KBM-7 (cell line): ENCODE measurements around the gene GNS.
"Not testable (repeated sequence)": the region's sequence is repeated elsewhere in the genome, so short reads cannot be mapped to it uniquely, and the experiment has no call there.

Experiments used
- DNase-seq: peaks from one replicate; pipeline ENCODE4 v3.0.0-alpha.2; 2015
- in situ Hi-C: fragments of 300-500 bp; cut with MboI; formaldehyde crosslinking; loops from 2 replicates; pipeline ENCODE4 v1.14.3; 2020; ENCODE audit warnings: low sequenced_read_pairs, low pct_unique_long_range_greater_than_20kb, mixed read lengths

The GNS gene

GRCh38 chr12:64759035-64759894 lies at the start of gene GNS:
GNS (minus strand) TSS chr12:64759406; CDS start chr12:64759276, 130 bp downstream.
- in situ Hi-C loops = no loop called here
- DNase-seq = peak; percentile 97

DNA sequence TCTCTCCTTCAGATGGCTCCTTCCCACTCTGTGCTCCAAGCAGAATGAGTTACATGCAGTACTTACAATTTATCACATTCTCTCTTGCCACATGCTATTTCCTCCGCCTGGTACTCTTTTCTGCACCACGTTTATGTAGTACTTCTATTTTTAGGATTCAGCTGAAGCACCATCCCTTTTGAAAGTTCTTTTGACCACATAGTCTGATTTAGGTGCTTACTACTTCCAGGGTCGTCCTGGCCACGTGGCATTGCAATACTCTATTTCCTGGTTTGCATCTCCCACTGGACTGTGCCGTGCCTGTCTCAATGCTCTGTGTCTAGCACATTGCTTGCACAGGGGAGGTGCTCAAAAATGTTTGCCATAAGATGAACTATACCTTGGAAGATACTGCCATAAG lies 48.9 kb upstream of the GNS start:
- in situ Hi-C loops = no loop called here
- peak; percentile 17 for DNase-seq

GRCh38 chr12:64806593-64807460 lies 47.6 kb upstream of the GNS start:
- in situ Hi-C loops = no loop called here
- no peak for DNase-seq

DNA sequence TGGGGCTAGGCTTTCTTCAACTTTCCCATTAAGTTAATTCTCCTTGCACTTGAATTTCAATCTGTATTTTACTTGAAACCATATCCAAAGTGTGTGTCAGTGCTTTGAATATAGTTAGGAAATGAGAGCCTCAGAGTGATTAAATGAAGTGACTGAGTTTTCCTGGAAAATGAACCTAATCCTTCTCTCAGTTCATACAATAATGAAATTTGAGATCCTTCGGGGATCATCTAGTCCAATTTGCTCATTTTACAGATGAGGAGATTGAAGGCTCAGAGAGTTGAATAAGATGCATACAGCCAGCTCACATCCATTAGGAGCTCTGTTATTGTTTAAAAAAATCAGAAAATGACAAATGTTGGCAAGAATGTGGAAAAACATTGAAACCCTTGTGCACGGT lies 47.0 kb upstream of the GNS start:
- in situ Hi-C loops = no loop called here
- DNase-seq = no peak

DNA sequence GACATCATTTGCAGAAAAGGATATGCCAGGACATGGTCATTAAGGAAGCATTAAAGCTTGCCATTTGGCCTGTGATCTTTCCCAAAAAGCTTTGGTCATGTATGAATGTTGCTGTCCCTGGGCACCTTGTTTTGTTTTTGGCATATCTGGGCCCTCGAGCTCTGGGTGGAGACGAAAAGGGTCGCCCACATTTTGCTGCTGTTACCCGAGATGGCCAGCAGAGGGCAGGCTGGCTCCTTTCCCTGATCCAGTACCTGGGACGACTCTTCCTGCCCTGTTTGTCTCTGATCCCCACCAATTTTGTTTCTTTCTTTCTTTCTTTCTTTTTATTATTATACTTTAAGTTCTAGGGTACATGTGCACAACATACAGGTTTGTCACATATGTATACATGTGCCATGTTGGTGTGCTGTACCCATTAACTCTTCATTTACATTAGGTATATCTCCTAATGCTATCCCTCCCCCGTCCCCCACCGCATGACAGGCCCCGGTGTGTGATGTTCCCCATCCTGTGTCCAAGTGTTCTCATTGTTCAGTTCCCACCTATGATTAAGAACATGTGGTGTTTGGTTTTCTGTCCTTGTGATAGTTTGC lies 43.1 kb upstream of the GNS start:
- in situ Hi-C loops = not testable (repeated sequence)
- DNase-seq = peak; percentile 79

DNA sequence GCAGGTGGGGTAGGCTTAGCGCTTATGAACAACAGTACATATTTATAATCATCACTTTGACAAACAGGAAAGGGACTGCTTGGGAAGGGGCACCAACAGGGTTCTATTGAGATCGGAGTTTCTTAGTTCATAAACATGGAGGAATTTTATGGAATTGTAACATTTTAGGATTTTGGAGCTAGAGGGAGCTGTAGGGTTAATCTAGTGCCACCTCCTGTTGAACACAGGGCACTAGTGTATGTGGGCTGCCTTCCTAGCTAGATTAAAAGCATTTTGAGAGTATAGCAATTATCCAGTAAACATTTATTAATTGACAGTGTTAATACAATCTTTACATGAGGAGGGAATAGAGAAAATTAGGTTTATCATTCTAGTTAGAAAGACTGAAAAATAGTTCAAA lies 42.2 kb upstream of the GNS start:
- no peak for DNase-seq
- in situ Hi-C loops = no loop called here

DNA sequence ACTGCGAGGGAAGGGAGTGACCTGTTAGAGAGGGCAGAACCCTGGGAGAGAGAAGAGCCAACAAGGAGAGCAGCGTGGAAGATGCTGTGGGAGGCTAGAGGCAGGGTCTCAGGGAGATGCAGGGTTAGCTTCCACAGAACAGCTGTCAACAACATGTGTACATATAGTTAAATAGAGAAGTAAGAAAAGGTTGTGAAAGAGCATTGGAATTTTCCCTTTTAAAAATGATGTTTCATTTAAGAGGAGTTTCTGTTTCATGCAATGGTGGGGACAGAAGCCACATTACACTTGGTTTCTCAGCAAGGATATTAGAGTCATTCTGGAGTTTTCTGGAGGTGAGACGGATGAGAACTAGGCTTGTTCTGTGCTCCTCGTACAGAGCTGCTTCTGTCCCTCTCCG lies 41.4 kb upstream of the GNS start:
- in situ Hi-C loops = no loop called here
- no peak for DNase-seq

GRCh38 chr12:64798165-64798564 lies 39.0 kb upstream of the GNS start:
- DNase-seq = no peak
- in situ Hi-C loops = no loop called here

DNA sequence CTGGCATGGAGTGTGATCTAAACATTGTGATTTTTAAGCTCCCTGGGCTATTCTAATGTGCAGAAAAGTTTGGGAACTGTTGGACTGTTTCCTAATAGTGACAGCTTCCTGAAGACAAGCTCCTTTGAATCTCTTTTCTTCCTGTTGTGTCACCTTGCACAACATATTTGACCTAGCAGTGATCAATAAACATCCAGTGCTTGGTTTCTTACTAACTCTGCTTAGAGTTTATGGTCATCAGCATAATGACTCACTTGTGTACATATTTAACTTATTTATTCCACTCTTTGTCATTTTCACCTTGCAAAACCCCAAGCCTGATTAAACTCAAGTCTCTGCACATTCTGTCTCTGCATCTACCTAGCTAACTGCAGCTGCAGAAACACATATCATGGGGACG lies 38.0 kb upstream of the GNS start:
- in situ Hi-C loops = no loop called here
- no peak for DNase-seq

DNA sequence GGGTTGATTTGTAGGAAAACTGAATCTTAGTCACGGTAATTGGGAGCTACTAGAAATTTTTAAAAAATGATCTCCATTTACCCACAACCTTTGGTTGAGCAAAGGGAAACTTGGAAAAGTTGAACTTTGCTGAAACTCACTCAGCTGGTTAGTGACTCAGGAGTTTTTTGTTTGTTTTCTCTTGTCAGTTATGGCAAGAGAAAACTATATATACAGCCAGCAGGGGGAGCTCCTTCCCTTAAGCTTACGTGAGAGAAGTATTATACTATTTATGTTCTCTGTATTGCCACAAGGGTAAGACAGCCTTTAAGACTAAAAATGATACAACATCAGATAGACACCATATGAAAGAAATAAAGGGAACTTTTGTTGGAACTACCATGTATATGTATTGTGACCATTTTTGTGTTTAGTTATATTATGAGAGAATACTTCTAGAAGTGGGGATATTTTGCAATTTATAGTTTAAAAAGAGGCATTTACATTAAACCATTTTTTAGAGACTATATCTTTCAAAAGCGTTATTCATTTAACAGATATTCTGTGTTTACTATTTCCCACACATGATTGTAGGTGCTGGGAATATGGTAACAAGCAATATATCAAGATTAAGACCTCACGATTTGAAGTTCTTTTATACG lies 37.1 kb upstream of the GNS start:
- in situ Hi-C loops = no loop called here
- DNase-seq = peak; percentile 88

DNA sequence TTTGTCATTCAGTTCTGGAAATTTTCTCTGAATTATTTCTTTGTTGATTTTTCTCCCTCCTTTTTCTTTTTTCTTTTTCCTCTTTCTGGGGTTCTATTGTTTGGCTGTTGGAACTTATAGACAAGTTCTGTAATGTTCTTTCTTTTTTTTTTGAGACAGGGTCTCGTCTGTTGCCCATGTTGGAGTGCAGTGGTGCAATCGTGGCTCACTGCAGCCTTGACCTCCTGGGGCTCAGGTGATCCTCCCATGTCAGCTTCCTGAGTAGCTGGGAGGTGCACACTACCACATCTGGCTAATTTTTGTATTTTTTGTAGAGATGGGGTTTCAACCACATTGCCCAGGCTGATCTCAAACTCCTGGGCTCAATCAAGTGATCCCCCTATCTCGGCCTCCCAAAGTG lies 35.1 kb upstream of the GNS start:
- in situ Hi-C loops = no loop called here
- DNase-seq = no peak

- no peak for DNase-seq
- in situ Hi-C loops = no loop called here
These were observed 34.4 kb upstream of the GNS start for GRCh38 chr12:64793610-64794009.

DNA sequence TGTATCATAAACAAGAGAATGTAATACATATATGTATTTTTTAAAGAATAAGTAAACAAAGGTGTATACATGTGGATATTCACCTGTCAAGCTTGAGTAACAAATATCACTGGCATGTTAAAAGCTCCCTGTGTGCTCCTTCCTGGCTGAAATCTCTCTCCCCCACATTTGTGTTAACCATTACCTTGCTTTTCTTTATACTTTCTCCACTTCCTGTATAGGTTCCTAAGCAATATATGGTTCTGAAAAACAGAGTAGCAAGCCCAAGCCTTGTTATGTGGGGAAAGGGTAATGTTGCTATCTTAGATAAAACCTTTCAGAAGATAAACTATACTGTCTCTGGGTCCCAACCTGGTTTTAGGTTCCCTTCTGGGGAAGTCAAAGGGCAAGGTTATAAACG lies 32.9 kb upstream of the GNS start:
- in situ Hi-C loops = no loop called here
- no peak for DNase-seq

- in situ Hi-C loops = no loop called here
- no peak for DNase-seq
These were observed 31.8 kb upstream of the GNS start for GRCh38 chr12:64791036-64791435.

DNA sequence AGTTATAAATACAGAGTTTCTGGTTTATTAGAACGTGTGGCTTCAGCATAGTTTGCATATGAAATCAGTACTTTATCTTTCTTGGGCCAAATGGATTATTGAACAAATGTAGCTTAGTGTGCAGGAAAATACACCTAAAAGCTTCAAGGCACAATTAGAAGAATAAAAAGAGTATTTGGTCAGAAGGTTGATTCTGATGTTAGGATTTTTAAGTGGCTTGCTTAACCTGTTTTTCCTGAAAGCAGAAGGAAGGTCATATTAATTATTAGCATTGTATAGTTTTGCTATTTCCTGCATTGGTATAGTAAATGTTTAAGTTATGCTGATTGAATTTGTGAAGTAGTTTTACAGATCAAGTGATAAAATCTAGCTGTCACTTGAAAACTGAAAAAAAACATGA lies 31.0 kb upstream of the GNS start:
- no peak for DNase-seq

DNA sequence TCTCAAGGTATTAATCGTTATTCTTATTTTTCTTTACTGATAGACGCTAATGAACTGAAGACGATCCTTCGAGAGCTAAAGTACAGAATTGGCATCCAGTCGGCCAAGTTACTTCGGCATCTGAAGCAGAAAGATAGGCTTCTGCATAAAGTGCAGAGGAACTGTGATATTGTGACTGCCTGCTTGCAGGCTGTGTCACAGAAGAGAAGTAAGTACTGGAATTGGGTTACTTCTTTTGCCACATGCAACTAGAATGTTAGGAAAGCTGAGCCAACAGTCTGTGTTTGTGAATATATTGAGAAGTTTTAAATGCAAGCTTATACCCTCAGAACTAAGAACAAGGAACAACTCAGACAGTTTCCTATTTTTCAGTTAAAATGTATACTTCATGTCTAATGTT lies 26.6 kb upstream of the GNS start:
- no peak for DNase-seq

More for the DNA sequence above, 31.0 kb upstream of the GNS start:
- in situ Hi-C loops = no loop called here

DNA sequence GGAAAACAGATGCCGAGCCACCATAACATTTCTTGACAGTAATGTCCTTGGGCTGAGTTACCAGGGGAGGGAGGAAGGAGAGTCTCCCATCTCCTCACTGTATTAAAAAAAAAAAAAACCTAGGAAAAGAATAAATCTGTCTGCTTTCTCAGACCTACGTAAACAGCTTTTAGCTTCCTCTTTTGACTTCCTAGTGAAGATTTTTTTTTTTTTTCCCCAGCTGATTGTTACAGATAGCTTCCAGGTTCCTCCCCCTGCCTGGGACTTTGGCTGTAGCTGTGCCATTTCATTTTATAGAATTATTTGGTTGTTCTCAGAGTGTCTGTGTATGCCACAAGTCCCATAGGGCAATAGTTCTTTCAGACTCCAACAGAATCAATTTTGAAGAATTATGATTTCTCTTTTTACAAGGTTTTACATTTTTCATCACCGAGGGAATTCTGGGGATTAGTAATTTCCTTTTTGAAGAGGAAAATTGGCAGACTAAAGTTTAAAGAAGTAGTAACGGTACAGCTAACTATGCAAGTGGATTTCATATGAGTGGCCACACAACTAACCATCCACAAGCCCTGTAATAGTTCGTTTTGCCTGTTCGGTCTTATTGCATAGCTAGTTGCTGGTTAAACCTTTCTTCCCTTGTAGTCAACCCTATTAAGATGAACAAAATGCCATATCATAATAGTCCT lies 23.1 kb upstream of the GNS start:
- peak; percentile 84 for DNase-seq
- in situ Hi-C loops = no loop called here

More for the DNA sequence above, 26.6 kb upstream of the GNS start:
- in situ Hi-C loops = no loop called here

DNA sequence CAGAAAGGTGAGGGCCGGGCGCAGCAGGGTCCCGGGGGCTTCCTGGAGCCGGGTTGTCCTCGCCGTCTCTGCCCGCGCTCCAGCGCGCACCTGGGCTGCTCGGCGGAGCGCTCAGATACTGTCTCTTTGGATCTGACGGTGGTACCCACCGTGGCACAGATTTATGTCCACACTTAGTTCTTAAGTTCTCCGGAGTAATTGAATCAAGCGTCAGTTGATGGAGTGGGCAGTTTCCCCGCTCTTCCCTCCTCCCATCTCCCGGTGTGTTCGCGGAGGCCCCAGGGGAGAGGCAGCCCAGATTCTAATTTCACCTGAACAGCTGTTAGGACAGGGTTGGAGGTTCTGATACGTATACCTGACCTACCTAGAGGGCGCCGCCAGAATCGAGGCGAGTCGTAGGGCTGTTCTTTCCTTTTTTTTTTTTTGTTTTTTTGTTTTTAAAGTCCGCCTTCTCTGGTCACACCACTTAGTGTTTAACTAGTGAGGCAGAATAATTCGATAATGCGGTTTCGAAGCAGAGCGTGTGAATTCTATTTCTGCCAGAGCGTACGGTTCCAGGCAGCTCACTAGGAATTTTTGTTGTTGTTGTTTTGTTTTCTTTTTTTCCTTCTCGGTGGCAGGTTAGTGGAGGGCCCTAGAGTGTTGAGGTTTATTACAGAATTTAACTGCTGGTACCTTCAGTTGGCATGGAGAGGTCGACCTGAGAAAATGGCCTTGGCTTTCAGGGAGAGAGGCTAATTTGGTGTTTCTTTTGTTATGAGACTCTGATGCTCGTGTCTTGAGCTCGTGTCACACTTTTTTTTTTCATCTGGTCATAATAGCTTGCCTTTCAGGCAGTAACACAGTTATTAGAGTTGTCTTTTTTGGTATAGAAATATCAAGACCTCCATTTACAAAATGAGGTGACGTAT lies 22.3 kb upstream of the GNS start:
- peak; percentile 45 for DNase-seq
- in situ Hi-C loops = no loop called here
